ENCODE results near the gene PRKCQ.
A peak's percentile ranks its signal among the peaks of the same experiment; 100 is the strongest.

DNA sequence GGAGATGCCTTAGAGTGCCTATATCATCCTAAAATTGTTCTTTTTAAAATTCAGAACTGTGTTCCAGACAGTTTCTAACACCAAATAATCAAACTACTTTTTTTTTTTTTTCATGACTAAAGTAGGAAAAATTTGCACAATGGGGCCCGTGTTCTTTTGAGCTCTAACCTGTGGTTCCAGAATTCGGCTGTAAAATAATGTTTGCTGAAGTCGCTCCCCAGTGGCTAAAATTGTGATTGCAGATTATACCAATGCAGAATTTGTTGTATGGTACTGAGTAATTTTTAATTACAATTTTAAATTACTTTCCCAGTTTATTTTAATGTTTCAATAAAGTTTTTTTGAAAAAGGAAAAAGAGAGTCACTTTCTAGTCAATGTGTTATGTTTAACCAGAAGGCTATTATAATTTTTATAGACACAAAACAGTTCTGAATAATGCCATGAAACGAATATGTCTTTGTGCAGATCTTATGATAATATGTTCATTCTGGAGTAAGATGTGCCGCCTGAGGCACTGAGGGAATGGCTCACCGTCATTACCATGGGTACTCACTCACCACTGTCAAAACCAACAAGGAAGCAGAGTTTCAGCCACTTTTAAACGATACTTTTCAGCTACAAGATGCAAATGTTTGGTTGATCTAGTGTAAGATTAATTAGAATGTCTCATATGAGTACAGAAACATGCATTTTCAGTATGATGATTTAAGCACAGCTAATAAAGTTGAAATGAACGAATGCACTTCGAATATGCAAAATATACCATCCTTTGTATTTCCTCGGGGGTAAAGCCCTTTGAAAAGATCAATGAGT, 173.6 kb downstream of the PRKCQ start:
- TF ChIP-seq, protein P1, sequence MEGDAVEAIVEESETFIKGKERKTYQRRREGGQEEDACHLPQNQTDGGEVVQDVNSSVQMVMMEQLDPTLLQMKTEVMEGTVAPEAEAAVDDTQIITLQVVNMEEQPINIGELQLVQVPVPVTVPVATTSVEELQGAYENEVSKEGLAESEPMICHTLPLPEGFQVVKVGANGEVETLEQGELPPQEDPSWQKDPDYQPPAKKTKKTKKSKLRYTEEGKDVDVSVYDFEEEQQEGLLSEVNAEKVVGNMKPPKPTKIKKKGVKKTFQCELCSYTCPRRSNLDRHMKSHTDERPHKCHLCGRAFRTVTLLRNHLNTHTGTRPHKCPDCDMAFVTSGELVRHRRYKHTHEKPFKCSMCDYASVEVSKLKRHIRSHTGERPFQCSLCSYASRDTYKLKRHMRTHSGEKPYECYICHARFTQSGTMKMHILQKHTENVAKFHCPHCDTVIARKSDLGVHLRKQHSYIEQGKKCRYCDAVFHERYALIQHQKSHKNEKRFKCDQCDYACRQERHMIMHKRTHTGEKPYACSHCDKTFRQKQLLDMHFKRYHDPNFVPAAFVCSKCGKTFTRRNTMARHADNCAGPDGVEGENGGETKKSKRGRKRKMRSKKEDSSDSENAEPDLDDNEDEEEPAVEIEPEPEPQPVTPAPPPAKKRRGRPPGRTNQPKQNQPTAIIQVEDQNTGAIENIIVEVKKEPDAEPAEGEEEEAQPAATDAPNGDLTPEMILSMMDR (conservative IDR thresholded peaks at IDR 0.05; ENCODE audit: low read depth, low read length) = peak; percentile 54
- TF ChIP-seq RCOR1 (IDR thresholded peaks at IDR 0.05; ENCODE audit: insufficient replicate concordance, low read length) (no peak), SMC3 (IDR thresholded peaks at IDR 0.05; ENCODE audit: low read depth, low read length) (peak; percentile 41; the same call in 1 of the 2 replicates), POLR2A (IDR thresholded peaks at IDR 0.05; ENCODE audit: low read depth, low read length) (no peak), RAD21 (IDR thresholded peaks at IDR 0.05; ENCODE audit: low read length) (peak; percentile 53), CEBPB (IDR thresholded peaks at IDR 0.05; ENCODE audit: low read depth, low read length) (no peak), FOS (IDR thresholded peaks at IDR 0.05; ENCODE audit: low read depth, low read length) (no peak), RFX5 (IDR thresholded peaks at IDR 0.05; ENCODE audit: low read depth, low read length) (no peak), BHLHE40 (IDR thresholded peaks at IDR 0.05; ENCODE audit: low read depth, low read length) (no peak), MAFK (IDR thresholded peaks at IDR 0.05; ENCODE audit: low read depth, low read length) (no peak), MAZ (IDR thresholded peaks at IDR 0.05; ENCODE audit: borderline replicate concordance, low read depth, low read length) (no peak)
- TF ChIP-seq, protein P2, sequence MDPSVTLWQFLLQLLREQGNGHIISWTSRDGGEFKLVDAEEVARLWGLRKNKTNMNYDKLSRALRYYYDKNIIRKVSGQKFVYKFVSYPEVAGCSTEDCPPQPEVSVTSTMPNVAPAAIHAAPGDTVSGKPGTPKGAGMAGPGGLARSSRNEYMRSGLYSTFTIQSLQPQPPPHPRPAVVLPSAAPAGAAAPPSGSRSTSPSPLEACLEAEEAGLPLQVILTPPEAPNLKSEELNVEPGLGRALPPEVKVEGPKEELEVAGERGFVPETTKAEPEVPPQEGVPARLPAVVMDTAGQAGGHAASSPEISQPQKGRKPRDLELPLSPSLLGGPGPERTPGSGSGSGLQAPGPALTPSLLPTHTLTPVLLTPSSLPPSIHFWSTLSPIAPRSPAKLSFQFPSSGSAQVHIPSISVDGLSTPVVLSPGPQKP (IDR thresholded peaks at IDR 0.05; ENCODE audit: borderline replicate concordance, low read depth, low read length) = no peak
